PC-3 (cell line): ENCODE results near the gene SLC9A3. TPM values are rescaled to one million over a fixed set of nuclear protein-coding genes. Genes with fewer than 3 reads are reported as not detected.

Experiments
- ATAC-seq: fragments of 200-7000 bp; cut with Tn5 transposase; 2 replicates; pipeline ENCODE4 v1.9.1; 2020; ENCODE audit warnings: mild to moderate bottlenecking, moderate library complexity
- BruUV-seq: library from RNA; stranded (reverse); fragments of 400-500 nt; replicated peaks from 2 replicates; lab custom pipeline; 2021; lab: Mats Ljungman, UMichigan
- CTCF ChIA-PET: fragments of 300-600 bp; sonication (Branson Sonifier 250); formaldehyde crosslinking; loops from one replicate; lab custom pipeline; 2022; ENCODE audit warnings: antibody characterized with exemption; lab: Charles Lee
- POLR2A ChIA-PET: fragments of 300-600 bp; sonication (Branson Sonifier 250); formaldehyde crosslinking; loops from one replicate; lab custom pipeline; 2022; ENCODE audit warnings: antibody characterized with exemption; ENCODE audit not compliant: unreplicated experiment; lab: Charles Lee
- DNase-seq: peaks from one replicate; pipeline ENCODE4 v3.0.0-alpha.2; 2015
- H2AFZ ChIP-seq: fragments of 300-600 bp; sonication (generic); 2 replicates; pipeline ENCODE4 v1.6.0; 2016; ENCODE audit warnings: antibody characterized with exemption, low read length
- H3F3A ChIP-seq: fragments of 300-600 bp; sonication (generic); one replicate; pipeline ENCODE4 v1.6.0; 2017; ENCODE audit warnings: antibody characterized with exemption, low read length, control low read depth, mild to moderate bottlenecking; ENCODE audit not compliant: unreplicated experiment
- H3K27ac ChIP-seq: fragments of 300-600 bp; sonication (generic); 2 replicates; pipeline ENCODE4 v1.5.1; 2016; ENCODE audit warnings: mild to moderate bottlenecking, low read length
- H3K27me3 ChIP-seq: fragments of 300-600 bp; sonication (generic); 2 replicates; pipeline ENCODE4 v1.6.1; 2016; ENCODE audit warnings: low read length, mixed read lengths
- H3K36me3 ChIP-seq: fragments of 300-600 bp; sonication (generic); 2 replicates; pipeline ENCODE4 v1.6.1; 2016; ENCODE audit warnings: low read depth, mixed run types, low read length, mixed read lengths
- H3K4me1 ChIP-seq: fragments of 300-600 bp; sonication (generic); 2 replicates; pipeline ENCODE4 v1.5.1; 2016; ENCODE audit warnings: low read length; ENCODE audit not compliant: insufficient read depth
- H3K4me2 ChIP-seq: fragments of 300-600 bp; sonication (generic); 2 replicates; pipeline ENCODE4 v1.6.0; 2016; ENCODE audit warnings: low read length
- H3K4me3 ChIP-seq: fragments of 300-600 bp; sonication (generic); 2 replicates; pipeline ENCODE4 v1.5.1; 2016; ENCODE audit warnings: mild to moderate bottlenecking, low read length, mixed read lengths
- H3K79me2 ChIP-seq: fragments of 300-600 bp; sonication (generic); 2 replicates; pipeline ENCODE4 v1.6.1; 2017; ENCODE audit warnings: low read length, mixed read lengths
- H3K9ac ChIP-seq: fragments of 300-600 bp; sonication (generic); 2 replicates; pipeline ENCODE4 v1.6.0; 2016; ENCODE audit warnings: mild to moderate bottlenecking, low read length
- H3K9me2 ChIP-seq: fragments of 300-600 bp; sonication (generic); replicated peaks from 2 replicates; pipeline ENCODE4 v1.6.1; 2016; ENCODE audit warnings: mixed run types, low read length, mixed read lengths
- H3K9me3 ChIP-seq: fragments of 300-600 bp; sonication (generic); 2 replicates; pipeline ENCODE4 v1.6.1; 2016; ENCODE audit warnings: low read length, mixed read lengths
- H4K20me1 ChIP-seq: fragments of 300-600 bp; sonication (generic); 2 replicates; pipeline ENCODE4 v1.6.1; 2016; ENCODE audit warnings: low read length, mixed read lengths
- CTCF ChIP-seq: fragments of 300-600 bp; sonication (generic); conservative IDR thresholded peaks from 2 replicates; pipeline ENCODE4 v1.5.1; 2017; ENCODE audit warnings: antibody characterized with exemption, low read depth, mild to moderate bottlenecking, low read length
- EZH2 ChIP-seq: fragments of 300-600 bp; sonication (generic); IDR thresholded peaks from one replicate; pipeline ENCODE4 v1.6.1; 2017; ENCODE audit warnings: antibody characterized with exemption, mild to moderate bottlenecking, low read length; ENCODE audit not compliant: unreplicated experiment
- EZH2phosphoT487 ChIP-seq: fragments of 300-600 bp; sonication (generic); IDR thresholded peaks from 2 replicates; pipeline ENCODE4 v1.6.1; 2018; ENCODE audit warnings: mild to moderate bottlenecking, antibody characterized with exemption, low read length, borderline replicate concordance
- intact Hi-C: fragments of 100-400 bp; cut with micrococcal nuclease; formaldehyde crosslinking; loops from 2 replicates; pipeline ENCODE4 v1.9.0; 2023
- total RNA-seq: library from RNA; depleted of rRNA; stranded (reverse); fragments of >200 nt; gene quantifications from 2 replicates; pipeline ENCODE4 v1.2.3, GENCODE V29; 2014

The SLC9A3 gene
- total RNA-seq, 1 experiment from 2014 or later, result 4.9 TPM

DNA sequence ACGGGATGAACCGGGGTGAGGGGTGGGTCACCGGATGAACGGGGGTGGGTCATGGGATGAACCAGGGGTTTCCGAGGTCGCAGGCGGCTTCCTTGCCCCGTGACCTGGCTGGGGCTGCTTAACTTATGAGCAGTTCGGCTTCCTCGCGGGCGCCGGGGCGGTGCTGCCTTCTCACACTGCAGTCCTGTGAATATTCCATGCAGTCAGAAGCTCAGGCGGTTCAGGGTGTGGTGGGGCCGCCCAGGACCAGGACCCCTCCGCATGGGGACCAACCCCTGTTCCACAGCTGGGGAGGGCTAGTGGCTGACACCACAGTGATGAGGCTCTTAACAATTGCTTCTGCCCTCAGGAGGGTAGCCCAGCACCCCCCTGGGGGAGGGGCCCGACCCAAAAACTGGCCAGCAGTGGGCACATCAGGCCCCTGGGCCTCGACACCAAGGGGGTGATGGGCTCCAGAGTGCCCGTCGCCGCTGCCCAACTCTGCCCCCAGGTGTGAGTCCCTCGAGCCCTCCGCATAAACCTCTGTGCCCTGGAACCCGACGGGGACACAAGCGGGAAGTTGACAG lies 30.9 kb upstream of the SLC9A3 start:
- no peaks in the 10 kb centered on the region for H3K9me3 ChIP-seq
- no peak for TF ChIP-seq EZH2
- TF ChIP-seq CTCF, result no peak
- TF ChIP-seq EZH2phosphoT487, result no peak
- H4K20me1 ChIP-seq, result no peaks in the 10 kb centered on the region
- H3K4me2 ChIP-seq, result no peak overlapping the region
- BruUV-seq, result no TSS peak
- H3F3A ChIP-seq, result no peaks in the 10 kb centered on the region
- no peaks in the 10 kb centered on the region for H3K9me2 ChIP-seq
- H3K9ac ChIP-seq, result no peak overlapping the region
- DNase-seq (no peak), ATAC-seq (no peak)
- CTCF ChIA-PET, result no interaction called here
- H3K27ac ChIP-seq, result no peak overlapping the region
- no peaks in the 10 kb centered on the region for H3K4me1 ChIP-seq
- H3K4me3 ChIP-seq, result no peak overlapping the region
- no peaks in the 10 kb centered on the region for H3K79me2 ChIP-seq
- no peaks in the 10 kb centered on the region for H3K36me3 ChIP-seq
- peaks cover 7% of the 10 kb centered on the region for H3K27me3 ChIP-seq
- H2AFZ ChIP-seq, result no peak overlapping the region
- POLR2A ChIA-PET, result no interaction called here
- intact Hi-C loops, result no loop called here

GRCh38 chr5:554284-554988 lies 30.2 kb upstream of the SLC9A3 start:
- intact Hi-C loops, result no loop called here
- no TSS peak for BruUV-seq
- no peak overlapping the region for H3K9ac ChIP-seq
- H3K9me3 ChIP-seq, result no peaks in the 10 kb centered on the region
- H4K20me1 ChIP-seq, result no peaks in the 10 kb centered on the region
- H3F3A ChIP-seq, result no peaks in the 10 kb centered on the region
- H2AFZ ChIP-seq, result peak overlapping the region; percentile 38
- no peak for ATAC-seq
- no peak overlapping the region for H3K27ac ChIP-seq
- DNase-seq, result no peak
- POLR2A ChIA-PET, result no interaction called here
- TF ChIP-seq EZH2phosphoT487, result no peak
- TF ChIP-seq EZH2, result no peak
- TF ChIP-seq CTCF, result no peak
- CTCF ChIA-PET, result no interaction called here
- H3K36me3 ChIP-seq, result no peaks in the 10 kb centered on the region
- no peaks in the 10 kb centered on the region for H3K79me2 ChIP-seq
- H3K27me3 ChIP-seq, result peaks cover 11% of the 10 kb centered on the region
- peak overlapping the region; percentile 63 for H3K4me2 ChIP-seq
- no peaks in the 10 kb centered on the region for H3K4me1 ChIP-seq
- peak overlapping the region; percentile 52; the same call in 1 of the 2 replicates for H3K4me3 ChIP-seq
- no peaks in the 10 kb centered on the region for H3K9me2 ChIP-seq

DNA sequence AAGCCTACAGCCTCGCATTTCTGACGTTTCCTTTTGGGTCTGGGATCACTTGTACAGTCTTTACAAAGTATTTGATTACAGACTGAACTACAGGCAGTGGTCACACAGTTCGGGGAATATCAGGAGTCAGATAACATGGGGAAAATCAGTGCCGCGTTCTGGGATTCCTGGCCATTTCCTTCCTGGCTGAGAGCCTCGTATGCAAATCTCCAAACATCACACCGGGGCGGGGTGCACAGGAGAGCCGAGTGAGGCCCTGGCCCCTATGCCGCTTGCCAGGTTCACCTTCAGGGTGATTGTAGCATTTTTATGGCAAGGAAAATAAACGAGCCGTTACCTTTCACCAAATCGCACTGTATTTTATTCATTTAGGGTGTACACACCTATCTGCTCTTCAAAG lies 29.6 kb upstream of the SLC9A3 start:
- H3K79me2 ChIP-seq, result no peaks in the 10 kb centered on the region
- no peak overlapping the region for H3K9ac ChIP-seq
- no peaks in the 10 kb centered on the region for H3K9me2 ChIP-seq
- peak overlapping the region; percentile 63 for H3K4me2 ChIP-seq
- no peaks in the 10 kb centered on the region for H3K4me1 ChIP-seq
- BruUV-seq, result no TSS peak
- no peaks in the 10 kb centered on the region for H3K9me3 ChIP-seq
- intact Hi-C loops, result no loop called here
- no peak for TF ChIP-seq EZH2phosphoT487
- TF ChIP-seq EZH2, result no peak
- TF ChIP-seq CTCF, result no peak
- no peaks in the 10 kb centered on the region for H4K20me1 ChIP-seq
- CTCF ChIA-PET, result no interaction called here
- H3K4me3 ChIP-seq, result peak overlapping the region; percentile 52; the same call in 1 of the 2 replicates
- peak overlapping the region; percentile 38 for H2AFZ ChIP-seq
- H3K27ac ChIP-seq, result no peak overlapping the region
- DNase-seq, result peak; percentile 57
- no peaks in the 10 kb centered on the region for H3F3A ChIP-seq
- POLR2A ChIA-PET, result no interaction called here
- H3K36me3 ChIP-seq, result no peaks in the 10 kb centered on the region
- H3K27me3 ChIP-seq, result peaks cover 14% of the 10 kb centered on the region
- peak; percentile 91 for ATAC-seq
